ENCODE data around the gene NEDD8. TPM values are rescaled to one million over a fixed set of nuclear protein-coding genes. Genes with fewer than 3 reads are reported as not detected.
A peak's percentile ranks its signal among the peaks of the same experiment; 100 is the strongest.

NEDD8 gene
- total and polyA plus RNA-seq, 2 donors (not counting 3 experiments of a cell fraction or from before 2014, with no cell fraction given): 243 to 316 TPM

DNA sequence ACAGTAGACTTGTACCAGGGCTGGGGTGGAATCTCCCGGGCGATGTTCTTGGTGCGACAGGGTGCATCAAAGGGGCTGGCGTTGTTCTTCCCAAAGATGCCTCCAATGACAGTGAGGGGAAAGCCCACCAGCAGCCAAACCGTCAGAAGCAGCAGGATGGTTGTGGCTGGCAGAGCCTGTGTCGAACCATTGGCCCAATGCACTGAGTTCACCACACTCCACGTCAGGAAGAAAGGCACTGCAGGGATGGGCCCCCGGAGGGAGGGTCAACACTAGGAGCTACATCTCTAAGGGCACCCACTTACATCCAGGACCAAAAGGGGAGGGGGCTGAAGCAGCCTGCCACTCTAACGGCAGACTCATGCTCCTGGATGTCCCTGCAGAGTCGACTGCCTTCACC, 41.8 kb downstream of the NEDD8 start:
- Histone ChIP-seq H3K4me1 (ENCODE audit: control insufficient read depth, extremely low read depth, insufficient read depth, low read length) (peaks cover 14% of the 10 kb centered on the region), H2AFZ (ENCODE audit: low read depth, low read length) (no peak overlapping the region), H3K4me3 (replicated peaks in 1 of 3; ENCODE audit: insufficient read depth in 1 of 3, low read depth in 1 of 3, low read length in 3 of 3) (no peak overlapping the region), H3K9me3 (replicated peaks; ENCODE audit: control insufficient read depth, insufficient read depth, low read length) (no peaks in the 10 kb centered on the region), H3K79me2 (ENCODE audit: control insufficient read depth, insufficient read depth, low read length) (peaks cover 31% of the 10 kb centered on the region), H3K9me1 (replicated peaks; ENCODE audit: control insufficient read depth, extremely low read depth, insufficient read depth, low read length) (no peaks in the 10 kb centered on the region), H3K36me3 (ENCODE audit: control insufficient read depth in 2 of 2, extremely low read depth in 1 of 2, insufficient read depth in 2 of 2, low read length in 2 of 2) (peaks cover 5 to 24% of the 10 kb centered on the region in 2 experiments), H3K27ac (ENCODE audit: insufficient read depth, low read depth, low read length) (no peak overlapping the region), H3K9ac (replicated peaks; ENCODE audit: extremely low read depth, insufficient read depth, low read length) (no peak overlapping the region), H3K4me2 (ENCODE audit: insufficient read depth, low read length) (no peak overlapping the region), H3K27me3 (ENCODE audit: control insufficient read depth in 2 of 2, insufficient read depth in 2 of 2, low read length in 2 of 2) (no peaks in the 10 kb centered on the region), H4K20me1 (replicated peaks; ENCODE audit: control insufficient read depth, extremely low read depth, insufficient read depth, low read length) (no peaks in the 10 kb centered on the region)
- intact Hi-C loops (cut with micrococcal nuclease): no loop called here
- POLR2A ChIA-PET: no interaction called here
- no TSS peak for BruUV-seq (replicated peaks)
- CTCF ChIA-PET: no interaction called here
- TF ChIP-seq JUN (IDR thresholded peaks at IDR 0.05; ENCODE audit: borderline replicate concordance, insufficient read depth, insufficient read length, low read depth): no peak
- no peak for TF ChIP-seq POLR2AphosphoS5 (IDR thresholded peaks at IDR 0.05; ENCODE audit: insufficient read depth, low read depth, low read length)
- DNase-seq (ENCODE audit: low read depth, low spot score): no peak
- dilution Hi-C loops (cut with MboI; ENCODE audit: extremely low pct_ligation_motif_present, low sequenced_read_pairs): no loop called here
- FAIRE-seq: no peak

DNA sequence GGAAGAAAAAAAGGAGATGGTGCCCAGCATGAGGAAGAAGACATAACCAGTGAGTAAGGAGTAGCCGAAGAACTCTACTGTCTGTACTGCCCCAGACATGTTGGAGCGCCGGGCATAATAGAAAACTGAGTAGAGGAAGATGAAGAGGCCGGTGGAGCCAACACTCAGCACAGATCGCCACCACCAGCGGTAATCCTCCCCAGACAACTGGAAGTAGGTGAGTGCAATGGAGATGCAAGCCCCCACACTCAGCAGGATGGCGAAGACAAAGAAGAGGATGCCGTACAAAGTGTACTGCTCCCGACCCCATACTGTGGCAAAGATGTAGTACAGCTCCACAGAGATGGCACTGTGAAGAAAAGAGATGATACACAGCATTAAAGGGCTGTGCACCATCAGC, 42.7 kb downstream of the NEDD8 start:
- no TSS peak for BruUV-seq (replicated peaks)
- Histone ChIP-seq H3K27me3 (ENCODE audit: control insufficient read depth in 2 of 2, insufficient read depth in 2 of 2, low read length in 2 of 2) (no peaks in the 10 kb centered on the region), H3K9me1 (replicated peaks; ENCODE audit: control insufficient read depth, extremely low read depth, insufficient read depth, low read length) (no peaks in the 10 kb centered on the region), H3K4me2 (ENCODE audit: insufficient read depth, low read length) (no peak overlapping the region), H3K36me3 (ENCODE audit: control insufficient read depth in 2 of 2, extremely low read depth in 1 of 2, insufficient read depth in 2 of 2, low read length in 2 of 2) (peaks cover 5 to 31% of the 10 kb centered on the region in 2 experiments), H3K9me3 (replicated peaks; ENCODE audit: control insufficient read depth, insufficient read depth, low read length) (no peaks in the 10 kb centered on the region), H3K79me2 (ENCODE audit: control insufficient read depth, insufficient read depth, low read length) (peaks cover 24% of the 10 kb centered on the region), H3K27ac (ENCODE audit: insufficient read depth, low read depth, low read length) (no peak overlapping the region), H3K9ac (replicated peaks; ENCODE audit: extremely low read depth, insufficient read depth, low read length) (peak overlapping the region; percentile 14), H3K4me3 (replicated peaks in 1 of 3; ENCODE audit: insufficient read depth in 1 of 3, low read depth in 1 of 3, low read length in 3 of 3) (no peak overlapping the region), H3K4me1 (ENCODE audit: control insufficient read depth, extremely low read depth, insufficient read depth, low read length) (peaks cover 8% of the 10 kb centered on the region), H2AFZ (ENCODE audit: low read depth, low read length) (no peak overlapping the region), H4K20me1 (replicated peaks; ENCODE audit: control insufficient read depth, extremely low read depth, insufficient read depth, low read length) (no peaks in the 10 kb centered on the region)
- TF ChIP-seq GATA2 (IDR thresholded peaks at IDR 0.05; ENCODE audit: insufficient read depth, insufficient read length, low read depth, low read length) (no peak), CTCF (IDR thresholded peaks at IDR 0.05; ENCODE audit: extremely low read depth in 1 of 2, insufficient read depth in 1 of 2, low read depth in 1 of 2, low read length in 2 of 2) (no peak), POLR2A (IDR thresholded peaks at IDR 0.05; ENCODE audit: low read depth, low read length) (no peak), MYC (IDR thresholded peaks at IDR 0.05; ENCODE audit: low read depth, low read length) (no peak), POLR2AphosphoS5 (IDR thresholded peaks at IDR 0.05; ENCODE audit: insufficient read depth, low read depth, low read length) (no peak), MAX (IDR thresholded peaks at IDR 0.05; ENCODE audit: insufficient read depth, insufficient read length) (no peak), JUN (IDR thresholded peaks at IDR 0.05; ENCODE audit: borderline replicate concordance, insufficient read depth, insufficient read length, low read depth) (no peak)
- intact Hi-C loops (cut with micrococcal nuclease): loop anchor here (2.0 kb wide), 4 partner anchors 29 to 107 kb away; partner anchors contain the start of genes DCAF11, IRF9, NRL and PSME2
- CTCF ChIA-PET: interaction anchor here (1.0 to 1.6 kb wide), 4 partner anchors 24 to 108 kb away, joined by 3 to 6 read pairs (median 4); partner anchors contain the start of genes CHMP4A, IRF9 and MDP1
- DNase-seq (ENCODE audit: low read depth, low spot score) (no peak), FAIRE-seq (no peak)
- dilution Hi-C loops (cut with MboI; ENCODE audit: extremely low pct_ligation_motif_present, low sequenced_read_pairs): no loop called here
- POLR2A ChIA-PET: interaction anchor here (1.0 kb wide), 1 partner anchor 24 kb away, joined by 5 read pairs; the partner anchor contains the start of gene CHMP4A

Data from endothelial cell of umbilical vein (primary cell).